ENCODE results near the gene PSMD9. TPM values are rescaled to one million over a fixed set of nuclear protein-coding genes. Genes with fewer than 3 reads are reported as not detected.

The PSMD9 gene
- polyA plus RNA-seq, 1 donor from 2014 or later = 79.3 TPM

- Histone ChIP-seq H3K9me2 (ENCODE audit: insufficient read depth, low read length) (no peaks in the 10 kb centered on the region), H4K20me1 (ENCODE audit: insufficient read depth) (no peaks in the 10 kb centered on the region), H3K9ac (ENCODE audit: low read length) (no peak overlapping the region), H3K79me2 (replicated peaks; ENCODE audit: insufficient read depth, low read length) (no peaks in the 10 kb centered on the region), H3K4me2 (ENCODE audit: low read length) (no peak overlapping the region), H3K27me3 (ENCODE audit: insufficient read depth, low read depth, low read length) (no peaks in the 10 kb centered on the region), H3K27ac (ENCODE audit: low read length) (no peak overlapping the region), H3F3A (ENCODE audit: insufficient read depth, low read length, poor library complexity, severe bottlenecking) (no peaks in the 10 kb centered on the region), H2AFZ (ENCODE audit: low read depth, low read length) (no peak overlapping the region), H3K4me3 (ENCODE audit: low read length) (no peak overlapping the region), H3K9me3 (ENCODE audit: low read length) (no peaks in the 10 kb centered on the region), H3K36me3 (ENCODE audit: insufficient read depth, low read length) (no peaks in the 10 kb centered on the region)
- no peak for TF ChIP-seq CTCF (IDR thresholded peaks at IDR 0.05; ENCODE audit: poor library complexity, severe bottlenecking)
- no peak for TF ChIP-seq REST (IDR thresholded peaks at IDR 0.05; ENCODE audit: borderline replicate concordance)
- TF ChIP-seq EZH2 (IDR thresholded peaks at IDR 0.05; ENCODE audit: borderline replicate concordance, insufficient read depth, low read length, poor library complexity, severe bottlenecking) = no peak
- TF ChIP-seq TAF1 (IDR thresholded peaks at IDR 0.05; ENCODE audit: low read depth) = no peak
- TF ChIP-seq SMC3 (conservative IDR thresholded peaks at IDR 0.05; ENCODE audit: poor library complexity) = no peak
- TF ChIP-seq POLR2AphosphoS5 (IDR thresholded peaks at IDR 0.05) = no peak
Observed at GRCh38 chr12:121943926-121944325, 55.3 kb downstream of the PSMD9 start.

GRCh38 chr12:121946313-121947025 lies 57.9 kb downstream of the PSMD9 start:
- no peak overlapping the region for H3K27ac ChIP-seq (ENCODE audit: low read length)
- no peak overlapping the region for H2AFZ ChIP-seq (ENCODE audit: low read depth, low read length)
- no peaks in the 10 kb centered on the region for H3K79me2 ChIP-seq (replicated peaks; ENCODE audit: insufficient read depth, low read length)
- no peaks in the 10 kb centered on the region for H3K36me3 ChIP-seq (ENCODE audit: insufficient read depth, low read length)
- H3K4me2 ChIP-seq (ENCODE audit: low read length) = no peak overlapping the region
- no peak overlapping the region for H3K9ac ChIP-seq (ENCODE audit: low read length)
- no peaks in the 10 kb centered on the region for H3K9me3 ChIP-seq (ENCODE audit: low read length)
- H3F3A ChIP-seq (ENCODE audit: insufficient read depth, low read length, poor library complexity, severe bottlenecking) = no peaks in the 10 kb centered on the region
- no peaks in the 10 kb centered on the region for H4K20me1 ChIP-seq (ENCODE audit: insufficient read depth)
- no peaks in the 10 kb centered on the region for H3K27me3 ChIP-seq (ENCODE audit: insufficient read depth, low read depth, low read length)
- H3K4me3 ChIP-seq (ENCODE audit: low read length) = no peak overlapping the region
- TF ChIP-seq SMC3 (conservative IDR thresholded peaks at IDR 0.05; ENCODE audit: poor library complexity) (no peak), CTCF (IDR thresholded peaks at IDR 0.05; ENCODE audit: poor library complexity, severe bottlenecking) (no peak), TAF1 (IDR thresholded peaks at IDR 0.05; ENCODE audit: low read depth) (no peak)
- no peaks in the 10 kb centered on the region for H3K9me2 ChIP-seq (ENCODE audit: insufficient read depth, low read length)
